HG03039 (cell line): ENCODE measurements around the gene DLG2.
A peak's percentile ranks its signal among the peaks of the same experiment; 100 is the strongest.

Source experiments
- ATAC-seq: cut with Tn5 transposase; IDR thresholded peaks from one replicate; pipeline ENCODE4 v1.9.1; 2021; ENCODE audit warnings: mild to moderate bottlenecking, moderate library complexity; ENCODE audit not compliant: unreplicated experiment

The DLG2 gene

GRCh38 chr11:84612645-84613044 lies 1014.5 kb downstream of the DLG2 start:
- ATAC-seq: no peak

GRCh38 chr11:84608837-84609196 lies 1018.3 kb downstream of the DLG2 start:
- ATAC-seq: no peak

- no peak for ATAC-seq
These were observed 1018.9 kb downstream of the DLG2 start for GRCh38 chr11:84607975-84608836.

GRCh38 chr11:84594602-84595001 lies 1032.5 kb downstream of the DLG2 start:
- no peak for ATAC-seq

- no peak for ATAC-seq
These were observed 1037.0 kb downstream of the DLG2 start for GRCh38 chr11:84590106-84590505.

GRCh38 chr11:84588131-84588829 lies 1038.9 kb downstream of the DLG2 start:
- no peak for ATAC-seq

GRCh38 chr11:84583106-84583505 lies 1044.0 kb downstream of the DLG2 start:
- ATAC-seq: no peak

- no peak for ATAC-seq
These were observed 1046.1 kb downstream of the DLG2 start for GRCh38 chr11:84581083-84581482.

GRCh38 chr11:84580428-84580827 lies 1046.7 kb downstream of the DLG2 start:
- ATAC-seq: no peak

- ATAC-seq: no peak
These were observed 1053.3 kb downstream of the DLG2 start for GRCh38 chr11:84573868-84574267.

- no peak for ATAC-seq
These were observed 1060.5 kb downstream of the DLG2 start for GRCh38 chr11:84566671-84567070.

- no peak for ATAC-seq
These were observed 1062.3 kb downstream of the DLG2 start for GRCh38 chr11:84564867-84565184.

GRCh38 chr11:84564180-84564866 lies 1062.8 kb downstream of the DLG2 start:
- ATAC-seq: peak; percentile 78

- no peak for ATAC-seq
These were observed 1063.8 kb downstream of the DLG2 start for GRCh38 chr11:84563356-84563755.

GRCh38 chr11:84560206-84560605 lies 1066.9 kb downstream of the DLG2 start:
- no peak for ATAC-seq

- ATAC-seq: peak; percentile 94
These were observed 1068.8 kb downstream of the DLG2 start for GRCh38 chr11:84558085-84558905.

- no peak for ATAC-seq
These were observed 1074.4 kb downstream of the DLG2 start for GRCh38 chr11:84552791-84553190.

- peak; percentile 98 for ATAC-seq
These were observed 1077.9 kb downstream of the DLG2 start for GRCh38 chr11:84549217-84549616.

- ATAC-seq: no peak
These were observed 1082.6 kb downstream of the DLG2 start for GRCh38 chr11:84544566-84544965.

- no peak for ATAC-seq
These were observed 1083.6 kb downstream of the DLG2 start for GRCh38 chr11:84543367-84544159.
